Motor neuron (in vitro differentiated cells): ENCODE results near the gene SETD2. TPM values are rescaled to one million over a fixed set of nuclear protein-coding genes. Genes with fewer than 3 reads are reported as not detected.
A peak's percentile ranks its signal among the peaks of the same experiment; 100 is the strongest.

ENCODE experiments used
- ATAC-seq, 8 experiments: fragments of 200-7000 bp; cut with Tn5 transposase; replicated peaks in 6 of 8; 2 replicates each; pipeline ENCODE4 v1.8.0; 2021; ENCODE audit warnings: mild to moderate bottlenecking in 8 of 8, moderate library complexity in 8 of 8
- H3K27ac ChIP-seq, 2 donors: fragments of 250-450 bp; sonication (Bioruptor Pico); 2 replicates each; pipeline ENCODE4 v1.9.0; 2021; ENCODE audit warnings: antibody characterized with exemption in 2 of 2, mild to moderate bottlenecking in 2 of 2, moderate library complexity in 1 of 2
- H3K4me1 ChIP-seq, 2 donors: fragments of 250-450 bp; sonication (Bioruptor Pico); replicated peaks in 1 of 2; 2 replicates each; pipeline ENCODE4 v1.6.1; 2021; ENCODE audit warnings: antibody characterized with exemption in 2 of 2, mild to moderate bottlenecking in 2 of 2, moderate library complexity in 1 of 2
- H3K4me3 ChIP-seq, 5 donors: fragments of 250-450 bp; sonication (Bioruptor Pico); 2 replicates each; pipeline ENCODE4 v1.9.0; 2021; ENCODE audit warnings: antibody characterized with exemption in 5 of 5, mild to moderate bottlenecking in 5 of 5, moderate library complexity in 4 of 5
- WGBS, 10 experiments: fragments of 450-650 bp; shearing (Covaris generic); methylation state at CpG; one replicate each; pipeline ENCODE4 v1.0.0; 2022; 5-methylcytosine and 5-hydroxymethylcytosine counted together
- in situ Hi-C, 9 experiments: fragments of 400-800 bp; cut with MboI; loops; one replicate each; pipeline ENCODE4 v1.15.0; 2021; ENCODE audit warnings: low sequenced_read_pairs in 9 of 9, low pct_unique_long_range_greater_than_20kb in 2 of 9; ENCODE audit not compliant: unreplicated experiment in 9 of 9
- total RNA-seq, 8 experiments: library from RNA; unstranded; fragments of 300-600 nt; gene quantifications; 2 replicates each; pipeline versions ENCODE4 v1.2.3 to v1.2.4, GENCODE V29; 2022

SETD2 gene
- total RNA-seq, 8 experiments from 2014 or later: 24.0 to 67.0 (median 37.2) TPM

GRCh38 chr3:47112997-47113396, 50.9 kb downstream of the SETD2 start:
- in situ Hi-C loops: no loop called here
- no peak for ATAC-seq
- H3K4me1 ChIP-seq: no peaks in the 10 kb centered on the region
- no peak overlapping the region for H3K27ac ChIP-seq
- no peak overlapping the region for H3K4me3 ChIP-seq
- WGBS, 10 experiments: 80 to 100% (median 100%) methylated on average over 1 to 2 of the region's 2 CpGs; no CpG with 5 or more reads in 2 of the 10 experiments

DNA sequence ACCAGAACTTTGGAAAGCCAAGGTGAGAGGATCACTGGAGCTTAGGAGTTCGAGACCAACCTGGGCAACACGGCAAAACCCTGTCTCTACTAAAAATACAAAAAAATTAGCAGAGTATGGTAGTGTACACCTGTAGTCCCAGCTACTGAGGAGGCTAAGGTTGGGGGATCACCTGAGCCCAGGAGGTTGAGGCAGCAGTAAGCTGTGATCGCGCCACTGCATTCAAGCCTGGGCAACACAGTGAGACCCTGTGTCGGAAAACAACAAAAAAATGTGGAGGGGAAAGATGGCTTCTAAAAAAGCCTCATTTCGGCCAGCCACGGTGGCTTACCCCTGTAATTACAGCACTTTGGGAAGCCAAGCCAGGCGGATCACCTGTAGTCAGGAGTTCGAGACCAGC, 54.5 kb downstream of the SETD2 start:
- Histone ChIP-seq H3K4me3 (no peak overlapping the region), H3K27ac (no peak overlapping the region), H3K4me1 (no peaks in the 10 kb centered on the region)
- 85 to 100% (median 95%) methylated on average over 1 to 8 of the region's 9 CpGs; no CpG with 5 or more reads in 1 of the 10 experiments for WGBS, 10 experiments
- in situ Hi-C loops: no loop called here
- ATAC-seq: no peak

DNA sequence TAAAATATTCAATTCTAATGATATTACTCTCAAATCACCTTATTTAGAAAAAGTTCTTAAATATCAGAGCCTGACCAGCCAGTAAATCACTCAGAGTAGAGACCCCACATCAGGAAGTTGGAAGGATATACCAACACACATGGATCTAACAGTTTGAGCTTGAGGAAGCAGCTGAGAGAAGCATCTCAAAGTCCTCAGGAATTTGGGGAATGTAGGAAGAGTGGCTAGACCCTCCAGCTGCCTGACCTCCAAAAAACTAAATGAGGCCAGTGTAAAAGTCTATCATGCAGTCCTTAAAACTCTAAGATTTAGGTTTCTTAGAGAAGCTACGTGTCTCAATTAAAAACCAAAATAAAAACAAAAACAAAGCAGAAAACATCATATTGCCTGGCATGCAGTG, 55.4 kb downstream of the SETD2 start:
- WGBS, 10 experiments: 67 to 100% (median 100%) methylated on average over 1 of the region's 1 CpG; no CpG with 5 or more reads in 2 of the 10 experiments
- Histone ChIP-seq H3K27ac (no peak overlapping the region), H3K4me3 (no peak overlapping the region), H3K4me1 (no peaks in the 10 kb centered on the region)
- in situ Hi-C loops: no loop called here
- ATAC-seq: no peak

DNA sequence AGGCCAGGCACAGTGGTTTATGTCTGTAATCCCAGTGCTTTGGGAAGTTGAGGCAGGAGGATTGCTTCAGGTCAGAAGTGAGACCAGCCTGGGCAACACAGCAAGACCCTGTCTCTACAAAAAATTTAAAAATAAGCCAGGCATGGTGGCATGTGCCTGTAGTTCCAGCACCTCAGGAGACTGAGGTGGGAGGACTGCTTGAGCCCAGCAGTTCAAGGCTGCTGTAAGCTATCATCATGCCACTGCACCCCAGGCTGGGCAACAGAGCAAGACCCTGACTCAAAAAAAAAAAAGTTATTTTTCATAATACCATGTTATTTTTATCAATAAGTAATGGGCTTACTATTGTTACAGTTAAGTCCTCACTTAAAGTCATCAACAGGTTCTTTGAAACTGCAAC, 59.7 kb downstream of the SETD2 start:
- Histone ChIP-seq H3K4me3 (no peak overlapping the region), H3K27ac (no peak overlapping the region), H3K4me1 (no peaks in the 10 kb centered on the region)
- in situ Hi-C loops: no loop called here
- ATAC-seq: no peak

GRCh38 chr3:47103619-47104018, 60.3 kb downstream of the SETD2 start:
- Histone ChIP-seq H3K27ac (no peak overlapping the region), H3K4me1 (no peaks in the 10 kb centered on the region), H3K4me3 (no peak overlapping the region)
- ATAC-seq: no peak
- in situ Hi-C loops: no loop called here
- 31 to 69% (median 46%) methylated on average over 1 to 2 of the region's 2 CpGs; no CpG with 5 or more reads in 1 of the 10 experiments for WGBS, 10 experiments

GRCh38 chr3:47102081-47102600, 61.8 kb downstream of the SETD2 start:
- no peak overlapping the region for H3K27ac ChIP-seq
- no peak overlapping the region for H3K4me3 ChIP-seq
- no peak for ATAC-seq
- no peaks in the 10 kb centered on the region for H3K4me1 ChIP-seq
- in situ Hi-C loops: no loop called here
- 89 to 100% (median 97%) methylated on average over 2 to 6 of the region's 6 CpGs; no CpG with 5 or more reads in 5 of the 10 experiments for WGBS, 10 experiments

GRCh38 chr3:47098910-47099309, 65.0 kb downstream of the SETD2 start:
- in situ Hi-C loops: no loop called here
- Histone ChIP-seq H3K4me3 (no peak overlapping the region), H3K27ac (no peak overlapping the region), H3K4me1 (no peaks in the 10 kb centered on the region)
- 20 to 100% (median 79%) methylated on average over 1 to 2 of the region's 2 CpGs; no CpG with 5 or more reads in 3 of the 10 experiments for WGBS, 10 experiments
- no peak for ATAC-seq

GRCh38 chr3:47097864-47098263, 66.0 kb downstream of the SETD2 start:
- no peak overlapping the region for H3K27ac ChIP-seq
- ATAC-seq: peak in 1 of 8 experiments; percentile 63
- no peaks in the 10 kb centered on the region for H3K4me1 ChIP-seq
- H3K4me3 ChIP-seq: no peak overlapping the region
- in situ Hi-C loops: no loop called here
- 79 to 100% (median 94%) methylated on average over 1 to 5 of the region's 5 CpGs for WGBS, 10 experiments

DNA sequence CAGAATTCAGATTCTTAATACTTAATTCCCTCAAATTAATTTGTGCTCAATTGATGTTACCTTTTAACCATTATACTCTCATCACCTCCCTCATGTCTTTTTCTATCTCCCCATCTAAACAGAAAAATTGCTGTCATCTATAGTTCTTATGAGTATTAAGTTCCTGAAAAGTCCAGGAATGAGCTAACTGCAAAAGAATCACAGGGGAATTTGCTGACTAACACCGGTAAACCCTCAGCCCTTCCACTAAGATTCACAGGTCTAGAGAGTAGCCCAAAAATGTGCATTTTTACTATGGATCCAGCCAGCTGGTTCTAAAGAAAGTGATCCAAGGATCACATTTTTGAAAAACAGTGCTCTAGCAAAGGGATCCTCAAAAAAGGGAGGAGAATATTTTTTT, 67.0 kb downstream of the SETD2 start:
- peak in 2 of 8 experiments; percentile 47 to 55 for ATAC-seq
- H3K4me3 ChIP-seq: no peak overlapping the region
- no peak overlapping the region for H3K27ac ChIP-seq
- WGBS, 10 experiments: 0 to 100% (median 86%) methylated on average over 1 of the region's 1 CpG; no CpG with 5 or more reads in 5 of the 10 experiments
- H3K4me1 ChIP-seq: no peaks in the 10 kb centered on the region
- in situ Hi-C loops: no loop called here

DNA sequence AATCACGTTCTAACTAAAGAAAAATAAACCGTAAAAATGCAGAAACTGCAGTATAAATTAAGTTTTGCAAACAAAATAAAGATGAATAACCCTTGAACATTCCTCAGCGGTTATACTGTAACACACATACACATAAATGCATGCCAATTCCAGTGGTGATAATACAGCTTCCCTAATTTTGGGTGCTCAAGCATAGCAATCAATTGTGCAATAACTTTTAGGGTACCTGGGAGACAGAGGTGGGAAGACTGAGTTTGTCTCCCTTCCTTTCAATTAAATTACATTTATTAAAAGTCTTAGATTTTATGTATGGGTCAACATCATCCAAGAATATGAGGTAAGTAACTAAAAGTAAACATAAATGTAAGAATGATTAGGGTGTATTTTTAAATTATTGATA, 71.8 kb downstream of the SETD2 start:
- no peak overlapping the region for H3K4me3 ChIP-seq
- in situ Hi-C loops: no loop called here
- WGBS, 10 experiments: 64 to 100% (median 95%) methylated on average over 2 to 3 of the region's 3 CpGs
- no peak overlapping the region for H3K27ac ChIP-seq
- ATAC-seq: no peak
- no peaks in the 10 kb centered on the region for H3K4me1 ChIP-seq

- Histone ChIP-seq H3K27ac (no peak overlapping the region), H3K4me1 (no peaks in the 10 kb centered on the region), H3K4me3 (no peak overlapping the region)
- in situ Hi-C loops: no loop called here
- no peak for ATAC-seq
- 80 to 100% (median 95%) methylated on average over 1 to 2 of the region's 2 CpGs for WGBS, 10 experiments
Observed at GRCh38 chr3:47089630-47090029, 74.3 kb downstream of the SETD2 start.

DNA sequence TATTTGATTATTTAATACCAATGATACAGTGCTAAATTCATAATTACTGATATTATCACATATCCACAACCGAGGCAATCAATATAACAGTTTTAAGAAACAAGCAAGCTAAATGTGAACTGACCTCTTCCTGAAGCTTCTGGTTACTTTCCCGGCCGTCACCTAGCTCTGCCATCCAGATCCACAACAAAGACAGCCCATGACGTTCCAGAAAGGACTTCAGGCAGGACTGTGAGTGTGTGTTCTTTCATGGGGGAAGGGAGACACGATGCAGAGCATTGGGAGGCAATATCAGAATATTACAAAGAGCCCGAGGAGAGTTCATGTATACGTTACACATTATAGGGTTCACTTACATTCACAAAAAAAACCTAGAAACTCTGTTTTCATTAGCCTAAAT, 77.8 kb downstream of the SETD2 start:
- H3K4me3 ChIP-seq: no peak overlapping the region
- no peaks in the 10 kb centered on the region for H3K4me1 ChIP-seq
- 82 to 100% (median 93%) methylated on average over 2 to 7 of the region's 7 CpGs for WGBS, 10 experiments
- in situ Hi-C loops: no loop called here
- H3K27ac ChIP-seq: no peak overlapping the region
- no peak for ATAC-seq

DNA sequence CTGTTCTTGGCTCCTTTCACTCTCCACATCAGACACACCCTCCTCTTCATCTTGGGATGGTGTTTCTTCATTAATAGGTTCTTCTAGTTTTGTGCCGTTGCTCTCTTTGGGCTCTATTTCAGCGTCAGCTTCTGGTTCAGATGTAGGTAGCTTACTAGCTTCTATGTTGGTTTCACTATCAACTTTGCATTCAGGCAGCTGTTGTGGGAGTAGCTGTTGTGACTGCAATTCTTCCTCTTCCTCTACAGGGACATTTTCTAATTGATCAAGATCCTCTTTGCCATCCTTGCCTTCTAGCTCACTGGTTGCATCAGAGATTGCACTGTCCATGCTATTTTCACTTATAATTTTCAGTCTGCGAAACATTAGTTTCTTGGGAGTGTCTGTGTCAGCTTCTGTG, 80.1 kb downstream of the SETD2 start:
- Histone ChIP-seq H3K4me3 (no peak overlapping the region), H3K27ac (no peak overlapping the region), H3K4me1 (no peaks in the 10 kb centered on the region)
- in situ Hi-C loops: no loop called here
- no peak for ATAC-seq
- 79 to 100% (median 96%) methylated on average over 1 to 3 of the region's 3 CpGs; no CpG with 5 or more reads in 2 of the 10 experiments for WGBS, 10 experiments

DNA sequence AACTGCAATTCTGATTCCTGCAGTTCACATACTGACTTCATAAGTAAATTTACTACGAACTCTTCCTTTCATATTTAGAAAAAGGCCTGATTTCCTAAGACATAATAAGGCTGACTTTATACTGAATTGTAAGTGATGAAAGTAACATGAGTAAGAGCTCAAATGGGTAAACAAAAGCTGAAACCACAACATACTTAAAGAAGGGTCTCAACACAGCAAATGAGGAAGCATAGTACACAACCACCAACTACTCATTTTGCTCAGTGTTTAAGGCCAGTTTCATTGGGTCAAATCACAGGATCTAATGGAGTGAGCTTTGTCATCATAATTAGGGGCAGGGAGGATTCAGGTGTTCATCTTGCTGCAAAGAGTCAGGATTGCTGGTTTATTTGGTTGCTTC, 81.4 kb downstream of the SETD2 start:
- in situ Hi-C loops: no loop called here
- Histone ChIP-seq H3K27ac (no peak overlapping the region), H3K4me3 (no peak overlapping the region), H3K4me1 (no peaks in the 10 kb centered on the region)
- 25 to 100% (median 86%) methylated on average over 1 of the region's 1 CpG; no CpG with 5 or more reads in 3 of the 10 experiments for WGBS, 10 experiments
- no peak for ATAC-seq
